ENCODE data around the gene SEZ6.

The SEZ6 gene

GRCh38 chr17:29005936-29006511, at the start of gene SEZ6:
SEZ6 (minus strand) TSS chr17:29006033; CDS start chr17:29005869, 164 bp downstream.
- no peak within 1 kb of the TSS for H3K4me3 ChIP-seq (ENCODE audit: low read depth, low read length)
- TF ChIP-seq, protein P1, sequence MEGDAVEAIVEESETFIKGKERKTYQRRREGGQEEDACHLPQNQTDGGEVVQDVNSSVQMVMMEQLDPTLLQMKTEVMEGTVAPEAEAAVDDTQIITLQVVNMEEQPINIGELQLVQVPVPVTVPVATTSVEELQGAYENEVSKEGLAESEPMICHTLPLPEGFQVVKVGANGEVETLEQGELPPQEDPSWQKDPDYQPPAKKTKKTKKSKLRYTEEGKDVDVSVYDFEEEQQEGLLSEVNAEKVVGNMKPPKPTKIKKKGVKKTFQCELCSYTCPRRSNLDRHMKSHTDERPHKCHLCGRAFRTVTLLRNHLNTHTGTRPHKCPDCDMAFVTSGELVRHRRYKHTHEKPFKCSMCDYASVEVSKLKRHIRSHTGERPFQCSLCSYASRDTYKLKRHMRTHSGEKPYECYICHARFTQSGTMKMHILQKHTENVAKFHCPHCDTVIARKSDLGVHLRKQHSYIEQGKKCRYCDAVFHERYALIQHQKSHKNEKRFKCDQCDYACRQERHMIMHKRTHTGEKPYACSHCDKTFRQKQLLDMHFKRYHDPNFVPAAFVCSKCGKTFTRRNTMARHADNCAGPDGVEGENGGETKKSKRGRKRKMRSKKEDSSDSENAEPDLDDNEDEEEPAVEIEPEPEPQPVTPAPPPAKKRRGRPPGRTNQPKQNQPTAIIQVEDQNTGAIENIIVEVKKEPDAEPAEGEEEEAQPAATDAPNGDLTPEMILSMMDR (IDR thresholded peaks at IDR 0.05; ENCODE audit: insufficient read depth, low read depth, low read length, missing control alignments) = no peak
- peak; percentile 41 for DNase-seq (ENCODE audit: low read depth)

DNA sequence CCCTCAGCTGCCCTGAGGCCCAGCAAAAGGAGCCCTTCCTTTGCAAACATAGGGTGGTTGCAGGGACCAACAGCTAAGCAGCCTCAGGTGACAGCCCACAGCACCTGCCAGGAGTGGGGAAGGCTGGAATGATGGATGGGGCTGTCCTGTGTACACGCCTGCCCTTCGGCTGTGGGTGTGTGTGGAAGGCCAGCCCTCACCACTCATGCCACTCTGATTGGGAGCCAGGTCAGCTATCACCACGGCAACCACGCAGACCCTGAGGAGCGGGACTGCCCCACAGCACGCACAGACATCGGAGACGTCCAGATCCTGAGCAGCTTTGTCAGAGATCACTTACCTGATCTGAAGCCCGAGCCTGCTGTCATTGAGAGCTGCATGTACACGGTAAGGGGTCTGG, 49.0 kb upstream of the SEZ6 start:
- TF ChIP-seq, protein P1 (IDR thresholded peaks at IDR 0.05; ENCODE audit: insufficient read depth, low read depth, low read length, missing control alignments) = no peak
- no peak overlapping the region for H3K4me3 ChIP-seq (ENCODE audit: low read depth, low read length)
- DNase-seq (ENCODE audit: low read depth) = no peak

DNA sequence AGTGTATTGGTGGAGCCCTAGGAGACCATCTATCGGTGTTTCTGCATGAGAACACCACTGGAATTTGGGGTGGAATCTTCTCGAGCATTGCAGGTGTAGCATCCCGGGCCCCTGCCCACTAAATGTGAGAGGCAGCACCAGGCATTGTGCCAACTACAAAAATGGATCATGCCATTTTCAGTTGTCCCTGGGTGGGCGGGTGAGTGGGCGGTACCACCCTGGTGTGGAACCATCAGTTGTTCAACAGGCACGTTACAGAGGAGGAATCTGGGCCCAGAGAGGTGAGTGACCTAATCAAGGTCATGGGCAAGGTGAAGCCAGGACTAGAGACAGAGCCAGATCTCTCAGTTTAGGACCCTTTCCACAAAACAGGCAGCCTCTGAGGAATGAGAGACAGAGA, 45.9 kb upstream of the SEZ6 start:
- no peak overlapping the region for H3K4me3 ChIP-seq (ENCODE audit: low read depth, low read length)
- DNase-seq (ENCODE audit: low read depth) = no peak
- TF ChIP-seq, protein P1 (IDR thresholded peaks at IDR 0.05; ENCODE audit: insufficient read depth, low read depth, low read length, missing control alignments) = no peak

DNA sequence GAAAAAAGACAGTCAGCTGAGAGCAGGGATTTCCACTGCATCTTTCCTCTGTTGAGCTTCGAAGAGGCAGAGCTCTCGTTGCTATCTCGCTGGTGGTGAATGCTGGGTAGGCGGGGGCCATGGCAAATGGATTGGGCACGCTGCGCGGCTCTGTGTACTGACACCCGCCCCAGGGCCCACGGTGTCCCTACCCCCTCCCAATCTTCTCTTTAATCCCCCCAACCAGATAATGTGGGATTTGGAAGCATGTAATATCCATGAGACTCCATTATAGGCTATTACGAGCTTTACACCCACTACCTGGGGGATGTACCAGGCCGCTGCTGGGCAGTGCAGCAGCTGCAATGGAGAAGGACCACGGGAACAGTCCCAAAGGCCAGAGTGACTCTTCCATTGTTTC, 45.4 kb upstream of the SEZ6 start:
- TF ChIP-seq, protein P1 (IDR thresholded peaks at IDR 0.05; ENCODE audit: insufficient read depth, low read depth, low read length, missing control alignments) = no peak

DNA sequence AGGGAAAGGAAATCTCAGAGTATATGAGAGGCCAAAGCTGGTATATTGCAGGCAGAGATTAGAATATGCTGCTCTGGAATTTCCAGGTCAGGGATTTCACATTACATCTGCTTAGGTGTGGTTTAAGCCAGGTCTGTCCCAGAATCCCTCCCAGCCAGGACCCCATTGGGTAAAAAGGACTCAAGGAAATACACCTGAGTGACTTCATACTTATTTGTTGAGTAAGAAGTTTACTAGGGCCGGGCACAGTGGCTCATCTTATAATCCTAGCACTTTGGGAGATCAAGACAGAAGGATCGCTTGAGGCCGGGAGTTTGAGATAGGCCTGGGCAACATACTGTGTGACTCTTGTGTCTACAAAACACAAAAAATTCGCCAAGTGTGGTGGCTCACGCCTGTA, 44.3 kb upstream of the SEZ6 start:
- TF ChIP-seq, protein P1 (IDR thresholded peaks at IDR 0.05; ENCODE audit: insufficient read depth, low read depth, low read length, missing control alignments) = no peak
- H3K4me3 ChIP-seq (ENCODE audit: low read depth, low read length) = no peak overlapping the region
- no peak for DNase-seq (ENCODE audit: low read depth)

More for the DNA sequence above, 45.4 kb upstream of the SEZ6 start:
- no peak for DNase-seq (ENCODE audit: low read depth)
- H3K4me3 ChIP-seq (ENCODE audit: low read depth, low read length) = no peak overlapping the region

- TF ChIP-seq, protein P1 (IDR thresholded peaks at IDR 0.05; ENCODE audit: insufficient read depth, low read depth, low read length, missing control alignments) = no peak
- no peak for DNase-seq (ENCODE audit: low read depth)
- H3K4me3 ChIP-seq (ENCODE audit: low read depth, low read length) = no peak overlapping the region
Observed at GRCh38 chr17:29049541-29050145, 43.8 kb upstream of the SEZ6 start.
